OCI-LY1 (cell line): ENCODE measurements around the gene CMTM1.

Experiments used
- EZH2 ChIP-seq: fragments of 200-600 bp; sonication (generic), shearing (Covaris generic); IDR thresholded peaks from 2 replicates; pipeline ENCODE4 v1.8.0; 2017; ENCODE audit warnings: borderline replicate concordance, mixed run types, mild to moderate bottlenecking, antibody characterized with exemption, low read length, moderate library complexity, mixed read lengths
- TF ChIP-seq, protein P1 (sequence below): fragments of 200-600 bp; sonication (generic), shearing (Covaris generic); IDR thresholded peaks from 2 replicates; pipeline ENCODE4 v1.5.1; 2017; ENCODE audit warnings: mild to moderate bottlenecking, antibody characterized with exemption, low read length, moderate library complexity, mixed read lengths

GRCh38 chr16:66562409-66562808 lies 3.8 kb upstream of the CMTM1 start:
- TF ChIP-seq, protein P1, sequence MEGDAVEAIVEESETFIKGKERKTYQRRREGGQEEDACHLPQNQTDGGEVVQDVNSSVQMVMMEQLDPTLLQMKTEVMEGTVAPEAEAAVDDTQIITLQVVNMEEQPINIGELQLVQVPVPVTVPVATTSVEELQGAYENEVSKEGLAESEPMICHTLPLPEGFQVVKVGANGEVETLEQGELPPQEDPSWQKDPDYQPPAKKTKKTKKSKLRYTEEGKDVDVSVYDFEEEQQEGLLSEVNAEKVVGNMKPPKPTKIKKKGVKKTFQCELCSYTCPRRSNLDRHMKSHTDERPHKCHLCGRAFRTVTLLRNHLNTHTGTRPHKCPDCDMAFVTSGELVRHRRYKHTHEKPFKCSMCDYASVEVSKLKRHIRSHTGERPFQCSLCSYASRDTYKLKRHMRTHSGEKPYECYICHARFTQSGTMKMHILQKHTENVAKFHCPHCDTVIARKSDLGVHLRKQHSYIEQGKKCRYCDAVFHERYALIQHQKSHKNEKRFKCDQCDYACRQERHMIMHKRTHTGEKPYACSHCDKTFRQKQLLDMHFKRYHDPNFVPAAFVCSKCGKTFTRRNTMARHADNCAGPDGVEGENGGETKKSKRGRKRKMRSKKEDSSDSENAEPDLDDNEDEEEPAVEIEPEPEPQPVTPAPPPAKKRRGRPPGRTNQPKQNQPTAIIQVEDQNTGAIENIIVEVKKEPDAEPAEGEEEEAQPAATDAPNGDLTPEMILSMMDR, result peak; percentile 12; the same call in 1 of the 2 replicates
- no peak for TF ChIP-seq EZH2
